Prostate gland (tissue), 2 donors: ENCODE measurements around the gene MRPL49. TPM values are rescaled to one million over a fixed set of nuclear protein-coding genes. Genes with fewer than 3 reads are reported as not detected.

Experiments used
- DNase-seq: peaks from one replicate; pipeline ENCODE4 v3.0.0-alpha.2; 2019; ENCODE audit warnings: low spot score
- H3K27ac ChIP-seq, 2 donors: fragments of 200-600 bp; sonication (generic); 2 replicates each; pipeline ENCODE4 v1.5.1; 2017 to 2019
- H3K27me3 ChIP-seq: fragments of 200-600 bp; sonication (generic); replicated peaks from 2 replicates; pipeline ENCODE4 v1.5.1; 2019; ENCODE audit not compliant: insufficient read depth
- H3K36me3 ChIP-seq, 2 donors: fragments of 200-600 bp; sonication (generic); 1 replicate in 1 of 2; 2 replicates in 1 of 2; pipeline versions ENCODE4 v1.5.1 to v1.8.1; 2017 to 2019
- H3K4me1 ChIP-seq: fragments of 200-600 bp; sonication (generic); replicated peaks from 2 replicates; pipeline ENCODE4 v1.5.1; 2019
- H3K4me3 ChIP-seq, 2 donors: fragments of 200-600 bp; sonication (generic); 2 replicates each; pipeline ENCODE4 v1.5.1; 2017 to 2019
- H3K9me3 ChIP-seq: fragments of 200-600 bp; sonication (generic); 2 replicates; pipeline ENCODE4 v1.5.1; 2017
- POLR2A ChIP-seq: fragments of 450-650 bp; IDR thresholded peaks from one replicate; pipeline ENCODE4 v1.6.1; 2016; ENCODE audit warnings: antibody characterized with exemption, mild to moderate bottlenecking
- POLR2AphosphoS5 ChIP-seq: sonication (generic); formaldehyde crosslinking; IDR thresholded peaks from one replicate; pipeline ENCODE4 v1.6.1; 2017; ENCODE audit warnings: antibody characterized with exemption
- WGBS: methylation state at CpG from one replicate; pipeline ENCODE4 v1.1.5; 2018; 5-methylcytosine and 5-hydroxymethylcytosine counted together
- intact Hi-C: fragments of 100-400 bp; cut with DNase I; formaldehyde crosslinking; loops from one replicate; pipeline ENCODE4 v1.14.2; 2022
- total RNA-seq, 2 donors: library from RNA; depleted of rRNA; stranded (reverse); fragments of >200 nt; gene quantifications; one replicate each; pipeline ENCODE4 v1.1.0, GENCODE V29; 2016
- TF ChIP-seq, protein P1 (sequence below), 4 experiments: fragments of 200-600 bp in 2 of 4; fragments of 450-650 bp in 2 of 4; sonication (generic) in 2 of 4; IDR thresholded peaks; 1 replicate in 3 of 4; 2 replicates in 1 of 4; pipeline ENCODE4 v1.5.1; 2016 to 2019; ENCODE audit warnings: antibody characterized with exemption in 4 of 4, mild to moderate bottlenecking in 2 of 4, moderate library complexity in 2 of 4

MRPL49 gene
- total RNA-seq, 2 donors from 2014 or later, result 99.9 to 113 TPM

DNA sequence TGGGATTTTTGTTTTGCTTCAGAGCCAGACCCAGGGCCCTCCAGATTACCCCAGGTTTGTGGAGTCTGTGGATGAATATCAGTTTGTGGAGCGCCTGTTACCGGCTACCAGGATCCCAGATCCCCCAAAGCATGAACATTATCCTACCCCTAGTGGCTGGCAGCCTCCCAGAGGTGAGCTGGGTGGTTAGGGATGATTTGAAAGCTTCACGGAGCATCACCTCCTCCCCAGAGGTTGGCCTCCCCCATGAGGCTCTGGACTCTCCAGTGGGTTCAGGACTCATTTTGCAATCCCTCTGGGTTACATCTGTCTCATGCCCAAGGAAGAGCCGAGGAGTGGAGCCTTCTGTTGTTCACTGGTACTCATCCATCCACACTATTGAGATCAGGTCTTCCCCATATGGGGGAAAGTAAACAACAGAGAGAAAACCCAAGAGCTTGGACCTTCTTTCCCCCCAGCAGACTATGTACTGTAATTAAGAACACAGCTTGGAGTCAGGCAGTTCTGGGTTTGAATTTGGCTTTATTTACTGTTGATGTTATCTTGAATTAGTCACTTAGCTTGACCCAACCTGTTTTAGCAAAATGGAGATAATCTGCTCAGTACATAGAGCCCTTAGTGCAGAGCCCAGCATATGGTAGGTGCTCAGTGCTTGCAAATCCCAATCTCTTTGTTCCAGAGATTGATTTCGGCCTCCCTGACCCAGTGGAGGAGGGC lies 2.5 kb downstream of the MRPL49 start:
- Histone ChIP-seq H3K27me3 (no peaks in the 10 kb centered on the region), H3K27ac (no peak overlapping the region), H3K9me3 (no peaks in the 10 kb centered on the region), H3K36me3 (peaks cover 15 to 31% of the 10 kb centered on the region in 2 donors), H3K4me3 (no peak overlapping the region), H3K4me1 (peaks cover 12% of the 10 kb centered on the region)
- intact Hi-C loops, result no loop called here
- WGBS, result 89% methylated on average over 5 of the region's 5 CpGs
- DNase-seq, result no peak
- TF ChIP-seq POLR2A (no peak), POLR2AphosphoS5 (no peak)
- TF ChIP-seq, protein P1, sequence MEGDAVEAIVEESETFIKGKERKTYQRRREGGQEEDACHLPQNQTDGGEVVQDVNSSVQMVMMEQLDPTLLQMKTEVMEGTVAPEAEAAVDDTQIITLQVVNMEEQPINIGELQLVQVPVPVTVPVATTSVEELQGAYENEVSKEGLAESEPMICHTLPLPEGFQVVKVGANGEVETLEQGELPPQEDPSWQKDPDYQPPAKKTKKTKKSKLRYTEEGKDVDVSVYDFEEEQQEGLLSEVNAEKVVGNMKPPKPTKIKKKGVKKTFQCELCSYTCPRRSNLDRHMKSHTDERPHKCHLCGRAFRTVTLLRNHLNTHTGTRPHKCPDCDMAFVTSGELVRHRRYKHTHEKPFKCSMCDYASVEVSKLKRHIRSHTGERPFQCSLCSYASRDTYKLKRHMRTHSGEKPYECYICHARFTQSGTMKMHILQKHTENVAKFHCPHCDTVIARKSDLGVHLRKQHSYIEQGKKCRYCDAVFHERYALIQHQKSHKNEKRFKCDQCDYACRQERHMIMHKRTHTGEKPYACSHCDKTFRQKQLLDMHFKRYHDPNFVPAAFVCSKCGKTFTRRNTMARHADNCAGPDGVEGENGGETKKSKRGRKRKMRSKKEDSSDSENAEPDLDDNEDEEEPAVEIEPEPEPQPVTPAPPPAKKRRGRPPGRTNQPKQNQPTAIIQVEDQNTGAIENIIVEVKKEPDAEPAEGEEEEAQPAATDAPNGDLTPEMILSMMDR (IDR thresholded peaks at IDR 0.05), result no peak

DNA sequence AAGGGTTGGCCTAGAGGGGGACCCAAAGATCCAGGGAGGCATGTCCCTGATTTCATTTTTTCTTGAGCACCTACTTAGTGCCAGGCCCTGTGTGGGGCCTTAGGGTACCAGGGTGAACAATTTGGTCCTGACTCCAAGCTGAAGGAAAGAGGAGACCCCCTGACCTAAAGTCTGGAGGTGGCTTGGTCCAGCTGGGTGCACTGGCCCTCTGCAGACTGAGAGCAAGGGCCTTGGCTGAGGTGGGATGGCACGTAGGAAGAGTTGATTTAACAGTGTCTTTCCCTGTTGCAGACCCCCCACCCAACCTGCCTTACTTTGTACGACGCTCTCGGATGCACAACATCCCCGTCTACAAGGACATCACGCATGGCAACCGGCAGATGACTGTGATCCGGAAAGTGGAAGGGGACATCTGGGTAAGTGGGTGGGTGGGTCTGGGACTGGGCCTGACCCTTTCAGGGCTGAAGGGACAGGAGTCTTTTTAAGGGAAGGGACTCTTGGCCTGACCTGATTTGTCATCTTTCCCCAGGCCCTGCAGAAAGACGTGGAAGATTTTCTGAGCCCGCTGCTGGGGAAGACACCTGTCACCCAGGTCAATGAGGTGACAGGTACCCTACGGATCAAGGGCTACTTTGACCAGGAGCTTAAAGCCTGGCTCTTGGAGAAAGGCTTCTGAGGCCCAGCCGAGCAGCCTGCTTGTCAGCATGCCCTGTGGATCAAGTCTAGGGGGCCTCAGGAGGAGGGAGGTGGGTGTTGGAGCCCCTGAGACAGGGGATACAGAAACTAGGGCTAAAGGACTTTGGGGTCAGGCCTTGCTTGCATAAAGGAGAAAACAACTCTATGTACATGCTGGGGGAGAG lies 3.3 kb downstream of the MRPL49 start:
- DNase-seq, result no peak
- H3K9me3 ChIP-seq, result no peaks in the 10 kb centered on the region
- intact Hi-C loops, result no loop called here
- TF ChIP-seq, protein P1 (IDR thresholded peaks at IDR 0.05), result no peak
- no peak for TF ChIP-seq POLR2A
- TF ChIP-seq POLR2AphosphoS5, result no peak
- H3K27ac ChIP-seq, result no peak overlapping the region
- no peaks in the 10 kb centered on the region for H3K27me3 ChIP-seq
- peaks cover 12% of the 10 kb centered on the region for H3K4me1 ChIP-seq
- no peak overlapping the region for H3K4me3 ChIP-seq
- peaks cover 16 to 35% of the 10 kb centered on the region in 2 donors for H3K36me3 ChIP-seq
- 89% methylated on average over 12 of the region's 12 CpGs for WGBS

DNA sequence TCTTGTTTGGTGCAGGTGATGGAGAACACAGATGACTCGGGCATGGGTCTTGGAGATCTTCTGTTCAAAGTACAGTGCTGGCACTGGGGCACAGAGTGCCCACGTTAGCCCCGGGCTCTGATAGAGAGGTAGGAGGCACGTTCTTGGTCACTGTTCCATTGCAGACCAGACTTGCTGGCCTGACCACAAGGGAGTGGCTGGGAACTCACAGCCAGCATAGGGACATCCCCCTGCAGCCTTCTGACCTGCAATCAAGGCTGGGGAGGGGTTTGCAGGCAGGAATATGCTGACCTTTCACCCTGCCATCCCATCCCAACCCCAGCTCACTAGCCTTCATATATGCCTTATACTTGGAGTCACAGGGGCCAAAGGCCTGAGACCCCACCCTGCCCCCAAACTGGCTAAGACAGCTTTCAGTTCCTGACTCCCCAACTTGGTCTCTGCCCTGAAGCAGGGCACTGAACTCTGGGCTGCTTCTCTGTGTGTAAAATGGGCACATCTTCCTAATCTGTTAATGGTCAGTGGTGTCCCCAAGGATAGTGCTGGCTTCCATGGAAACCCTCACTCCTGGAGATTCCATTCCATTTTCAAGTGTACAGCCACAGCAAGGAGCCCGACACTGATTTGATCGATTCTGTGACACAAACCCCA lies 4.6 kb downstream of the MRPL49 start:
- no peaks in the 10 kb centered on the region for H3K9me3 ChIP-seq
- peaks cover 6% of the 10 kb centered on the region for H3K4me1 ChIP-seq
- no peak for DNase-seq
- WGBS, result 74% methylated on average over 6 of the region's 6 CpGs
- TF ChIP-seq, protein P1 (IDR thresholded peaks at IDR 0.05), result no peak
- TF ChIP-seq POLR2A (no peak), POLR2AphosphoS5 (no peak)
- intact Hi-C loops, result no loop called here
- H3K36me3 ChIP-seq, result peaks cover 26 to 39% of the 10 kb centered on the region in 2 donors
- H3K27ac ChIP-seq, result no peak overlapping the region
- H3K4me3 ChIP-seq, result no peak overlapping the region
- H3K27me3 ChIP-seq, result no peaks in the 10 kb centered on the region

DNA sequence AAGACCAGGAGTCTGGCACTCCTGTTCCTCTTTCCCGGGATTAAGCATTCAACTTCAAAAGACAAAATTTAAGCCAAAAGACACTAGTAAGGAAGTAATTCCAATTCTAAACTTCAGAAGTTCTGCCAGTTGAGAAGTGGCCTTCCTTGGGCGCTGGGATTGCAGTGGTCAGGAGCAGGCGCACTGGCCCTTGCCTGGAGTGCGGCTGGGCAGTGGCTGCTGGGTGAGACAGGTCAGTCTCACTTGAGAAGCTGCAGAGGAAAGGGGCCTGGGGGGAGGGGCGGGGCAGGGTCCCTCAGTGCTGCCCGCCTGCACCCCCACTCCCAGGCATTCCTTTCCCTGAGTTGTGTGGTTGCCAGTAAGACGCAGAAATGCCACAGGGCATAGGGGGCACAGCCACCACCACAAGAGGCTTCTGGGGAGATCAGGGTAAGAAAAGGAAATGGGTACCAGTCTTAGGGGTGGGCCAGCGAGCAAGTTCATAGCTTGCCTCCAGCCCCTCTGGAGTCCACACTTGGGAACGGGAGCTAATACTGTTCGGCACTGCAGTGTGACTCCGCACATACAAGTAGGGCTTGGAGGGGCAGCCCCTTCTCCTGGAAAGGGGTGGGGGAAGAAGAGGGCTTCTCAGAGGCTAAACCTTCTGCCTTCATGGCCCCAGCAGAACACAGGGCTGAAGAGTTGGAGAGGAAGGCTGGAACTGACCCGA lies 5.5 kb downstream of the MRPL49 start:
- no peak for TF ChIP-seq POLR2AphosphoS5
- no peak overlapping the region for H3K27ac ChIP-seq
- DNase-seq, result no peak
- intact Hi-C loops, result no loop called here
- peaks cover 6% of the 10 kb centered on the region for H3K4me1 ChIP-seq
- 65% methylated on average over 11 of the region's 12 CpGs for WGBS
- no peak overlapping the region for H3K4me3 ChIP-seq
- H3K27me3 ChIP-seq, result no peaks in the 10 kb centered on the region
- no peaks in the 10 kb centered on the region for H3K9me3 ChIP-seq
- peaks cover 26 to 45% of the 10 kb centered on the region in 2 donors for H3K36me3 ChIP-seq
